DND-41 (cell line): ENCODE results near the gene RAB3B.

Experiments used
- ATAC-seq: fragments of 200-7000 bp; cut with Tn5 transposase; 3 replicates; pipeline ENCODE4 v1.9.1; 2021; ENCODE audit warnings: low read depth; ENCODE audit not compliant: insufficient read depth
- DNase-seq: peaks from one replicate; pipeline ENCODE4 v3.0.0-alpha.2; 2020
- H2AFZ ChIP-seq: 2 replicates; pipeline ENCODE4 v1.6.0; 2012; ENCODE audit warnings: low read depth, low read length
- H3K27ac ChIP-seq: 2 replicates; pipeline ENCODE4 v1.5.1; 2012; ENCODE audit warnings: low read length, inconsistent platforms
- H3K27me3 ChIP-seq: fragments of 200-600 bp; sonication (generic); 2 replicates; pipeline ENCODE4 v1.6.0; 2012; ENCODE audit warnings: low read length, mild to moderate bottlenecking, inconsistent platforms; ENCODE audit not compliant: insufficient read depth, poor library complexity
- H3K36me3 ChIP-seq: 2 replicates; pipeline ENCODE4 v1.5.1; 2012; ENCODE audit warnings: low read length, inconsistent platforms; ENCODE audit not compliant: insufficient read depth
- H3K4me1 ChIP-seq: 2 replicates; pipeline ENCODE4 v1.5.1; 2012; ENCODE audit warnings: mild to moderate bottlenecking, low read length; ENCODE audit not compliant: insufficient read depth
- H3K4me2 ChIP-seq: 2 replicates; pipeline ENCODE4 v1.6.0; 2012; ENCODE audit warnings: mild to moderate bottlenecking, moderate library complexity, low read length, inconsistent platforms; ENCODE audit not compliant: insufficient read depth
- H3K4me3 ChIP-seq, 2 experiments: fragments of 200-600 bp in 1 of 2; shearing (Covaris generic) in 1 of 2; 2 replicates each; pipeline ENCODE4 v1.5.1; 2012 to 2016; ENCODE audit warnings: inconsistent platforms in 2 of 2, low read length in 2 of 2, mild to moderate bottlenecking in 2 of 2, low read depth in 1 of 2, moderate library complexity in 1 of 2
- H3K79me2 ChIP-seq: 2 replicates; pipeline ENCODE4 v1.6.0; 2012; ENCODE audit warnings: low read length, inconsistent platforms; ENCODE audit not compliant: insufficient read depth
- H3K9ac ChIP-seq: 2 replicates; pipeline ENCODE4 v1.6.0; 2012; ENCODE audit warnings: low read depth, mild to moderate bottlenecking, inconsistent platforms, low read length, moderate library complexity
- H3K9me3 ChIP-seq: 2 replicates; pipeline ENCODE4 v1.5.1; 2012; ENCODE audit warnings: low read length, moderate library complexity, mild to moderate bottlenecking, inconsistent platforms; ENCODE audit not compliant: insufficient read depth, severe bottlenecking
- H4K20me1 ChIP-seq: 2 replicates; pipeline ENCODE4 v1.6.0; 2012; ENCODE audit warnings: low read length; ENCODE audit not compliant: insufficient read depth
- EZH2 ChIP-seq: IDR thresholded peaks from 3 replicates; pipeline ENCODE4 v1.6.1; 2012; ENCODE audit warnings: borderline replicate concordance, low read depth, mild to moderate bottlenecking, moderate library complexity, low read length, inconsistent platforms; ENCODE audit not compliant: severe bottlenecking
- TF ChIP-seq, protein P1 (sequence below): IDR thresholded peaks from 2 replicates; pipeline ENCODE4 v1.5.1; 2012; ENCODE audit warnings: borderline replicate concordance, low read length, moderate library complexity, mild to moderate bottlenecking; ENCODE audit not compliant: poor library complexity, severe bottlenecking; ENCODE audit errors: extremely low read depth

The RAB3B gene

DNA sequence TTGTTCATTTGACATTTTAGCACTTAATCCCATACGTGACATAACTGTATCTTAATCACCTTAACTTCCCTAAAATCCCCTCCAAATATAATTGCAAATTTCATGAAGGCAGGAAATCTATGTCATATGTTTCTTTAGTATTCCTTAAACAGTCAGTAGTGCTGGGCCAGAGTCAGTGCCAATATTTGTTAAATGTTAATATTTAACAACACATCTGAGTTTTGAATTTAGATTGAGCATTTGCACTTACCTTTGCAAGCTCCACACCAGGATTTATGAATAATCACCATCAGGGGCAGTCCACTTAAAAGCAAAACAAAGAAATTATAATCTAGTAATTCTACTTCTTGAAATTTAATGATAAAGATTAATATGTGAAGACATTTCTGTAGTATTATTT is 37.8 kb upstream of the RAB3B start:
- Histone ChIP-seq H3K4me3 (no peak overlapping the region), H3K9me3 (no peaks in the 10 kb centered on the region), H3K9ac (no peak overlapping the region), H3K4me2 (no peak overlapping the region), H3K4me1 (peaks cover 28% of the 10 kb centered on the region), H4K20me1 (peaks cover 24% of the 10 kb centered on the region), H2AFZ (no peak overlapping the region), H3K36me3 (peaks cover 83% of the 10 kb centered on the region), H3K27ac (no peak overlapping the region), H3K27me3 (no peaks in the 10 kb centered on the region), H3K79me2 (peaks cover 38% of the 10 kb centered on the region)
- ATAC-seq (no peak), DNase-seq (no peak)
- TF ChIP-seq, protein P1, sequence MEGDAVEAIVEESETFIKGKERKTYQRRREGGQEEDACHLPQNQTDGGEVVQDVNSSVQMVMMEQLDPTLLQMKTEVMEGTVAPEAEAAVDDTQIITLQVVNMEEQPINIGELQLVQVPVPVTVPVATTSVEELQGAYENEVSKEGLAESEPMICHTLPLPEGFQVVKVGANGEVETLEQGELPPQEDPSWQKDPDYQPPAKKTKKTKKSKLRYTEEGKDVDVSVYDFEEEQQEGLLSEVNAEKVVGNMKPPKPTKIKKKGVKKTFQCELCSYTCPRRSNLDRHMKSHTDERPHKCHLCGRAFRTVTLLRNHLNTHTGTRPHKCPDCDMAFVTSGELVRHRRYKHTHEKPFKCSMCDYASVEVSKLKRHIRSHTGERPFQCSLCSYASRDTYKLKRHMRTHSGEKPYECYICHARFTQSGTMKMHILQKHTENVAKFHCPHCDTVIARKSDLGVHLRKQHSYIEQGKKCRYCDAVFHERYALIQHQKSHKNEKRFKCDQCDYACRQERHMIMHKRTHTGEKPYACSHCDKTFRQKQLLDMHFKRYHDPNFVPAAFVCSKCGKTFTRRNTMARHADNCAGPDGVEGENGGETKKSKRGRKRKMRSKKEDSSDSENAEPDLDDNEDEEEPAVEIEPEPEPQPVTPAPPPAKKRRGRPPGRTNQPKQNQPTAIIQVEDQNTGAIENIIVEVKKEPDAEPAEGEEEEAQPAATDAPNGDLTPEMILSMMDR = no peak
- no peak for TF ChIP-seq EZH2

DNA sequence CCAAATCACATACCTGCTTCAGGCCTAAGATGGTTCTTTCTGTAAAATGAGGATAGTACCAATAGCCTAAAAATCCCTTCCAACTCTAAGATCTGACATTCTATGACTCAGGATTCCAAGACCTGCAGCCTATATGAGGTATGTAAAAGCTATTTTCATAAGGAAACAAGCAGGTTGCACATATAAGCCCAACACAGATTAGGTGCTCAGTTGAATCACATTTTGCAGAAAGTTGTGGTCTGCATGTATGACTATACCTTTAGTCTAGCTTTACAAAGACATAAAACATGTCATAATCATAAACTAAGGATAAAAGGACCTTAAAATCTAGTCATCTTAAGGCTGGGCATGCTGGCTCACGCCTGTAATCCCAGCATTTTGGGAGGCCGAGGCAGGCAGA is 35.8 kb upstream of the RAB3B start:
- no peak overlapping the region for H3K9ac ChIP-seq

DNA sequence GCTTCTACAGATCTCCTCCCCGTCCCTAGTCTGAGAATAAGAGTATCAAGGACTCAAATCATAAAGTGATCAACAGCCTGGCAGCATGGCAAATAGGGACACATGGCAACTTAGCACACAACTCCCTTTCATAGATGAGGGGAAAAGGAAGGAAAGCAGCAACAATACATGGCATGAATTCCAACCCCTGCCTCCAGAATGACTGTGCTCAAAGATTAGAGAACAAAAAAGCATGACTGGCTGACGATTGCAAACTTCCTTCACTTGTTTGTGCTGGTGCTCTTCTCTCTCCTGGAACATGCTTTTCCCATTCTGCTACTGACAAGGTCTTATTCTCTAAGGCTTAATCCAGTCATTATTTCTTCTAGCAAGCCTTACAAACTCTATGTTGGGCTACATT is 31.6 kb upstream of the RAB3B start:
- no peaks in the 10 kb centered on the region for H3K9me3 ChIP-seq
- no peaks in the 10 kb centered on the region for H3K27me3 ChIP-seq
- H3K36me3 ChIP-seq = peaks cover 67% of the 10 kb centered on the region
- no peak for TF ChIP-seq EZH2
- TF ChIP-seq, protein P1 = no peak
- no peak overlapping the region for H3K4me3 ChIP-seq
- ATAC-seq = no peak
- H3K4me2 ChIP-seq = no peak overlapping the region
- no peak overlapping the region for H2AFZ ChIP-seq
- H4K20me1 ChIP-seq = no peaks in the 10 kb centered on the region
- no peak overlapping the region for H3K27ac ChIP-seq
- no peak for DNase-seq
- H3K9ac ChIP-seq = no peak overlapping the region
- no peaks in the 10 kb centered on the region for H3K79me2 ChIP-seq
- H3K4me1 ChIP-seq = no peaks in the 10 kb centered on the region

More for the DNA sequence above, 35.8 kb upstream of the RAB3B start:
- no peak for ATAC-seq
- Histone ChIP-seq H3K79me2 (peaks cover 18% of the 10 kb centered on the region), H3K4me1 (peaks cover 7% of the 10 kb centered on the region), H3K27ac (no peak overlapping the region), H3K9me3 (no peaks in the 10 kb centered on the region), H3K27me3 (no peaks in the 10 kb centered on the region), H2AFZ (no peak overlapping the region), H3K4me2 (no peak overlapping the region), H3K36me3 (peaks cover 78% of the 10 kb centered on the region), H4K20me1 (peaks cover 5% of the 10 kb centered on the region), H3K4me3 (no peak overlapping the region)
- DNase-seq = no peak
- TF ChIP-seq, protein P1 = no peak
- no peak for TF ChIP-seq EZH2
